ENCODE measurements around the gene PRC1. TPM values are rescaled to one million over a fixed set of nuclear protein-coding genes. Genes with fewer than 3 reads are reported as not detected.

Gene PRC1
- total and polyA plus RNA-seq, 7 donors: 1.8 to 44.2 (median 9.6) TPM

GRCh38 chr15:90994059-90994416 is 297 bp downstream of the PRC1 start:
- peaks cover 6 to 12% (median 8%) of the 10 kb centered on the region in 4 donors for H3K36me3 ChIP-seq
- peak overlapping the region; percentile 82 to 92 (median 87) for H3K27ac ChIP-seq
- no peak for TF ChIP-seq POLR2AphosphoS5 (IDR thresholded peaks at IDR 0.05)
- no peak for TF ChIP-seq POLR2A (IDR thresholded peaks at IDR 0.05)
- no peak for TF ChIP-seq CTCF (IDR thresholded peaks at IDR 0.05)
- no peak for TF ChIP-seq EP300 (IDR thresholded peaks at IDR 0.05)
- peaks cover 0 to 11% (median 7%) of the 10 kb centered on the region in 4 donors for H3K4me1 ChIP-seq
- 0% methylated on average over 50 of the region's 50 CpGs for WGBS, 2 donors
- intact Hi-C loops (cut with DNase I): loop anchor here (2.0 kb wide), 3 partner anchors 29 to 91 kb away; partner anchors contain the start of genes MAN2A2 and VPS33B
- H3K27me3 ChIP-seq: no peaks in the 10 kb centered on the region
- no peaks in the 10 kb centered on the region for H3K9me3 ChIP-seq
- DNase-seq: no peak
- peak overlapping the region; percentile 59 to 96 (median 80) for H3K4me3 ChIP-seq

- no peak for DNase-seq
- Histone ChIP-seq H3K4me3 (no peak overlapping the region), H3K4me1 (peaks cover 0 to 11% (median 7%) of the 10 kb centered on the region in 4 donors), H3K27me3 (no peaks in the 10 kb centered on the region), H3K27ac (no peak overlapping the region), H3K36me3 (no peaks in the 10 kb centered on the region), H3K9me3 (no peaks in the 10 kb centered on the region)
- TF ChIP-seq EP300 (IDR thresholded peaks at IDR 0.05) (no peak), POLR2AphosphoS5 (IDR thresholded peaks at IDR 0.05) (no peak), POLR2A (IDR thresholded peaks at IDR 0.05) (no peak), CTCF (IDR thresholded peaks at IDR 0.05) (no peak)
- intact Hi-C loops (cut with DNase I): no loop called here
- WGBS, 2 donors: 94 to 96% methylated on average over 6 of the region's 6 CpGs
These were observed 2.6 kb downstream of the PRC1 start for GRCh38 chr15:90991587-90992285.

GRCh38 chr15:90990446-90990845 is 3.9 kb downstream of the PRC1 start:
- Histone ChIP-seq H3K27me3 (no peaks in the 10 kb centered on the region), H3K4me1 (peaks cover 0 to 11% (median 7%) of the 10 kb centered on the region in 4 donors), H3K36me3 (no peaks in the 10 kb centered on the region), H3K4me3 (no peak overlapping the region), H3K27ac (no peak overlapping the region), H3K9me3 (no peaks in the 10 kb centered on the region)
- WGBS, 2 donors: 96 to 97% methylated on average over 4 of the region's 4 CpGs
- no peak for DNase-seq
- TF ChIP-seq POLR2AphosphoS5 (IDR thresholded peaks at IDR 0.05): no peak
- no peak for TF ChIP-seq CTCF (IDR thresholded peaks at IDR 0.05)
- TF ChIP-seq POLR2A (IDR thresholded peaks at IDR 0.05): no peak
- no peak for TF ChIP-seq EP300 (IDR thresholded peaks at IDR 0.05)
- intact Hi-C loops (cut with DNase I): no loop called here

- Histone ChIP-seq H3K4me1 (peaks cover 0 to 10% (median 7%) of the 10 kb centered on the region in 4 donors), H3K27ac (no peak overlapping the region), H3K36me3 (no peaks in the 10 kb centered on the region), H3K4me3 (no peak overlapping the region), H3K27me3 (no peaks in the 10 kb centered on the region), H3K9me3 (no peaks in the 10 kb centered on the region)
- intact Hi-C loops (cut with DNase I): no loop called here
- 83 to 91% methylated on average over 7 of the region's 7 CpGs for WGBS, 2 donors
- no peak for DNase-seq
- TF ChIP-seq POLR2A (IDR thresholded peaks at IDR 0.05) (no peak), POLR2AphosphoS5 (IDR thresholded peaks at IDR 0.05) (no peak), CTCF (IDR thresholded peaks at IDR 0.05) (no peak), EP300 (IDR thresholded peaks at IDR 0.05) (no peak)
These were observed 5.1 kb downstream of the PRC1 start for GRCh38 chr15:90989040-90989768.

All from sigmoid colon (tissue), 7 donors.